GM18526 (cell line): Measurements from ENCODE around the gene ZBTB40.

Experiments
- POLR2A ChIP-seq: IDR thresholded peaks from 3 replicates; pipeline ENCODE4 v1.6.1; 2011; ENCODE audit not compliant: insufficient read length; ENCODE audit errors: extremely low read depth

ZBTB40 gene

DNA sequence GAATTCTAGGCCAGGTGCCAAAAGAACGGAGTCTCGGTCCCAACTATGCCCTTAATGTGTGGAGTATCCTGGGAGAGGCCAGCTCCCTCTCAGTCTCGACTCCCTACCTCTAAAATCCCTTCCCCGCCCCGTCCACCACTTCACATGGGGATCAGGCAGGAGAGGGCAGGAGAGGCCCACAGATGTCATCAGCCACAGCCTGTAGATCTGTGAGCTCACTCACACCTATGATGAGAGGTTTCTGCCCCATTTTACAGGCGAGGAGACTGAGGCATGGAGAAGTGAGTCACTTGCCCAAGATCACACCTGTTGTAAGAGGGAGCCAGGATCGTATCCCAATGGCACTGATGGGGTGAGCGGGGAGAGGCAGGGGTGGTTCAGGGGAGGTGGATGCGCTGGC is 91.2 kb downstream of the ZBTB40 start:
- no peak for TF ChIP-seq POLR2A

DNA sequence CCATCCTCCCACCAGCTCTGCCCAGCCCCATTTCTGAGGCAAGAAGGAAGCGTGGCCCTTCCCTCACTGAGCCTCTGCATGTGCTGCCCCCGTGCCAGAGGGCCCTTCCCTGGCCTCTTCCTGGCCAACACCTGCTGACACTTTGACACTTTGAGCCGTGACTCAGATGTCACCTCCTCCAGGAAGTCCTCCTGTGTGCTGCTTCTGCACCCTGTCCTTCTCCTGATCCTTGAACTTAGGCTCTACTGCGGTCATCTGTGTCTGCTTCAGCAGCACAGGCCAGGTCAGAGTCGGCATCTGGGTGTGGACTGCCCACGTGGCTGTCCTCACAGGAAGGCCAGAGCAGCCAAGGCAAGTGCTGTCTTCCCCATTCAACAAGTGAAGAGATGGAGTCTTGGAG is 92.0 kb downstream of the ZBTB40 start:
- TF ChIP-seq POLR2A: no peak

DNA sequence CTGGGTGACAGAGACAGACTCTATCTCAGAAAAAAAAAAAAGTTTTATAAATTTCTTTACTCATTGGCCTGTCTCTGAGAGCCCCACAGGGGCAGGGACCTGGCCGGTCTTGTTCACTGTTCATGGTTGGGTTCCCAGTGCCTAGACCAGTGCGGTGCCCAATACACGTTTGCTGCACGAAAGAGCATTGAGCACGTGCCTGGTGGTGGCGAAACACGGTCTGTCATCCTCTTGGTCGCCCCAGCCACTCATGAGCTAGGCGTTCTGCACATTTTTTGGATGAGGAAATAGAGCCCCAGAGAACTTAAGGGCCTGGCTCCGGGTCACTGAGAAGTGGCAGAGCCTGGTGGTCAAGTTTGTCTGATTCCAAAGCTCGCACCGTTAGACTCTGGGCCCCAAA is 93.0 kb downstream of the ZBTB40 start:
- no peak for TF ChIP-seq POLR2A

DNA sequence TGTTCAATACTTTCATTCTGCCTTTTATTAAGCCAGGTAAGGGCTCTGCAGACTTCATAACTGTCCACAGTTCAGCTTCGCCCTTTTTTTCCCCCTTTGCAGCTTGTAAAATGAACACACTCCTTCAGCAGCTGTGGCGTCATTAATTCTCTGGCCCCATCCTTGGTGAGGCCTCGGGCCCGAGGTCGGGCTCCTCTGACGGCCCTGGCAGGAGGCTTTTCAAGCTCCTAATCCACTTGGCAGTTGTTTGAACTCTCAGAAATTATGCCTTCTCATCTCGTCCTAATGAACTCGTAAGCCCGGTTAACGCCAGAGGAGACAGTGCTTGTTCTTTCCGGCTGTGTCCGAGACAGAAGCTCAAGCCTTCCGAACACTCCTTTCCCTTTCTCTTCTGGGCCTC is 93.5 kb downstream of the ZBTB40 start:
- no peak for TF ChIP-seq POLR2A

DNA sequence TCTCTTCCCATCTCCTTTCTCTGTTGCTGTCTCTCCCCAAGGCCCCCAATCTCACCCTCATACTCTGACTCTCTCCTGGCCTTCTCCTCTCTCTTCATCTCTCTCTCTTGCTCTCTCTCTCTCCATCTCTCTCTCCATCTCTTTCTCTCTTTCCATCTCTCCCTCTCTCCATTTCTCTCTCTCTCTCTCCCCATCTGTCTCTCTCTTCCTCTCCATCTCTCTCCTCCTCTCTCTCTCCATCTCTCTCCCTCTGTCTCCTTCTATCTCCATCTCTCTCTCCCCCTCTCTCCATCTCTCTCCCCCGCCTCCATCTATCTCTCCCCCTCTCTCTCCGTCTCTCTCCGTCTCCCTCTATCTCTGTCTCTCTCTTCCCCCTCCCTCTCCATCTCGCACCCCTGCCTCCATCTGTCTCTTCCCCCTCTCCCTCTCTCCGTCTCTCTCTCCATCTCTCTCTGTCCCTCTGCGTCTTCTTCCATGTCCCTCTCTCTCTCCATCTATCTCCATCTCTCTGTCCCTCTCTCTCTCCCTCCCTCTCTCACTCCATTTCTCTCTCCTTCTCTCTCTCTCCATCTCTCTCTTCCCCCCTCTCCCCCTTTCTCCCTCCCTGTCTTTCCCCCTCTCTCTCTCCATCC is 95.7 kb downstream of the ZBTB40 start:
- TF ChIP-seq POLR2A: no peak

DNA sequence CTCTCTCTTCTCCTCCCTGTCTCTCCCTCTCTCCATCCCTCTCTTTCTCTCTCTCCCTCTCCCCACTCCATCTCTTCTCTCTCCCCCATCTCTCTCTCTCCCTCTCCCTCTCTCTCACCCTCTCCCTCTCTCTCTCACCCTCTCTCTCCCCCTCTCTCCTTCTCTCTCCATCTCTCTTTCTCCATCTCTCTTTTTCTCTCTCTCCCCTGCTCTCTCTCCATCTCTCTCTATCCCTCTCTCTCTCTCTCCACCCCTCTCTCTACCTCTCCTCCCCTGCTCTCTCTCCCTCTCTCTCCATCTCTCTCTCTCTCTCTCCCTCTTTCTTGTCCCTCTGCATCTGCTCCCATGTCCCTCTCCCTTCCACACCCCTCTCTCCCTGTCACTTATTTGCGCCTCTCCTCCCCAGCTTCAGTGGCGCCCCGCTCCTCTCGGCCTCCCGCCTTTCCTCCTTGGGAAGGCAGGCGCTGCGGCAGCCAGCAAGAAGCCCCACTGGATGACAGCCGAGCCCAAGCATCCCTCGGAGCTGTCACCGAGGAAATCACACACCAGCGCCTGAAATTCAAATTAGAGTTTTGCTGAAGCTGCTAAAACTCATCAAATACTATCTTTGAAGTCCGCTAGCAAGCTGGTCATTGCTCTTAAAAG is 96.3 kb downstream of the ZBTB40 start:
- no peak for TF ChIP-seq POLR2A

DNA sequence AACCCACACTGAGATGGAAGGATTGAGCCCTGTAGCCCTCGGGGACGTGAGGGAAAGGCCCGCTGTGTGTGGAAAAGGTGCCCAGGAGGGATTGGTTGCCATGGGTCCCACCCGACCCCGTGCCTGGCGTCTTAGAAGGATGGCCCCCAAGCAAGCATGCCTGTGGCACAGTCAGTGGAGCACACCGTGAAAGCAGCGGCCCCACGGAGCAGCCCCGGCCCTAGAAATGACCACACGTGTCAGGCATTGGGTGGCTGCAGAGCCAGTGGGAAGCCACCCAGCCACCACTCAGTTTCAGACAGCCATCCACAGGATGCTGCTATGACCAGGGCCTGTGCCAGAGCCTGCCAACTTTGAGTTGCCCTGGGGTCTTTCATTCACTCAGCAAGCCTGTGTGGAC is 98.4 kb downstream of the ZBTB40 start:
- no peak for TF ChIP-seq POLR2A

DNA sequence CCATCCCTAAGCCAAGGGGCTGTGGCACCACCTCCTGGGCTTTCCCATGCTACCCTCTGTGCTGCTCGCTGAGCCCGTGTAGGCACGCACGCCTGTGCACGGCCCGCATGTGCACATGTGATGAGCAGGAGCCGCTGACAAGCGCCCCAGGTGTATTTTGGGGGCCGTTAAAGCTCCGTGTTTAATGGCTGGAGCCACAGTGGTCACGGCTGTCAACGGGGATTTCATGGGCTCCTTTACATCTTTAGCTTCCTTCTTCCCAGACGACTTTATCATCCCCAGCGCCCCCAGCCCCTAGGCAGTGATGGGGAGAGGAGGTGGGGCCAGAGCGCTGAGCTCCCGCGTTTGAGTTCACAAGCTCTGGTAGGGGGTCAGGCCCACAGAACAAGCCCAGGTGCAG is 99.9 kb downstream of the ZBTB40 start:
- no peak for TF ChIP-seq POLR2A

DNA sequence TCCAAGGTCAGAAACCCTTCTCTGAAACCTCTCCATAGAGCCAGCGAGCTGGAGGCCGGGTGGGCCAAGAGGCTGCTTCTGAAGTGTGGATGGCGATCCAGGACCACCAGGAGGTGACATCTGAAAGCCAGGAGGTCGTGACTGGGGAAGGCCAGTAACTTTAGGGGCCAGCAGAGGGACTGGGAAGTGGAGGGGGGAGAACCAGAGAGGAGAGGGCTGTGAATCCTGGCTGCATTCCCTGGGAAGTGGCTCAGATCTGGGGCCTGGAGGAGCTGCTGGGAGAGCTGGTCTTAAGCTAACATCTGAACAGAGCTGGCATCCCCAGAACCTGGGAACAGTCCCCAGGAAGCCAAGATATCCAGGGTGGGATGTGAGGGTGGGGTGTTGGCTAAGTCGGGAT is 100.4 kb downstream of the ZBTB40 start:
- no peak for TF ChIP-seq POLR2A

DNA sequence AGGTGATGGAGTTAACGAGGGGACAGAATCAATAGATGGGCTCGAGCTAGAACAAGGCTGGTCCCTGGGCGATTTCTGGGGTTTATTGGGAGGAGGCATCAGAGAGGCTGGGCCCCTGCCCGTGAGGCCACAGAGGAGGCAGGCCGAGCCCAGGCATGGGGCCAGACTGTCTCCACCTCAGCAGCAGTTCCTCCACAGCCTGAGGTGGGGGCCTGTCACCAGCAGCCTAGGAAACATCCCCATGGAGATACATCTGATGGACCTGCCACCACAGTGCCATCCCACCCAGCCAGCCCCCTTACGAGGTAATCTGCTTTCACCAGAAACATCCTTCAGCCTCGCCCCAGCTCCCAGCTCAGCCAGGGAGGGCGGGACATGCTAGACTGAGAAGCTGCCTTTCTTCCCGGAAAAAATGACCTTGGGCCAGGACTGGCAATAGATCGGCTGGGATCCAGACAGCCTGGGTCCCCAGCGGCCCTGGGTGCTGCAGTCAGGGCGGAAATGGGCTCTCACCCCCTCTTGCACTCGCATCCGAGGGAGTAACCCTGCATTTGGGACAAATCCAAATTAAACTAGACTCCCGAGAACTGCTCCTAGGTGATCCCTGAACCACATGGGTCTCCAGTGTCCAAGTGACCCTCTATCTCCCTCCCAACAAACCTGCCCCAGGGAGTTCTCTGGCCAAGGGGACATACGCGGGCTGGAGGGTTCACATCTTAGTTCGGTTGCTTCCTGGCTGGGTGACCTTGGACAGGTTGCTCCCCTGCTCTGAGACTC is 101.6 kb downstream of the ZBTB40 start:
- no peak for TF ChIP-seq POLR2A

DNA sequence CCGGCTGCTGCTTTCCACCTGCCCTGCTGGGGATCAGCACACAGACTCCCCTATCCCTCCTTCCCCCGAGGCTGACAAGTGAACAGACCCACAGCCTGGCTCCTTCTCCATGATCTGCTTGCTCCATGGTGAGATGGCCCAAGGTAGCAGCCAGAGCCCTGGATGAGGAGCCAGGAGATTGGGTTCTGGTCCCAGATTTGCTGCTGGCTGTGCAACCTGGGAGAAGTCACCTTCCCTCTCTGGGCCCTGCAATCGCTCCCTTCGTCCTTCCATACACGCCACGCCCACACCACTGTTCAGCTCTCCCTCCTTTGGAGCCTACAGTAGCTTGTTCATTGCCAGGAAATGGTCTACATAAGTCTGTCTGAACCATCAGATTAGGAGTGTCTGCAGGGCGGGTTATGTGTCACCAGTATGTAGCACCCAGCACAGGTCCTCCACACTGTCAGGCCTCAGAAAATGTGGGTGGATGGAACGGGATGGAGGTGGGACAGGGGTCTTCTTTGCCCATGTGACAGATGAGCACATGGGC is 102.4 kb downstream of the ZBTB40 start:
- no peak for TF ChIP-seq POLR2A

DNA sequence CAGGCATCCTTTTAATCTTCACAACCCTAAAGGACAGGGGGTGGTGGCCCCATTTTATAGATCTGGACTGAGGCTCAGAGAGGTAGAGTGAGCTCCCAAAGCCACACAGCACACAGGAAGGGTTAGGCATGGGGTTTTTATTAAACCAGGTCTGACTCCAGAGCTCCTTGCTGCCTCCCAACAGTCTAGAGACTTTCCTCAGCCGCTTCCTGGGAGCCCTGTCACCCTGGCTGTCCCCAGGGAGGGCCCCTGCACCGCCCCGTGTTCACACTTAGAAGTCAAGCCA is 103.7 kb downstream of the ZBTB40 start:
- no peak for TF ChIP-seq POLR2A

DNA sequence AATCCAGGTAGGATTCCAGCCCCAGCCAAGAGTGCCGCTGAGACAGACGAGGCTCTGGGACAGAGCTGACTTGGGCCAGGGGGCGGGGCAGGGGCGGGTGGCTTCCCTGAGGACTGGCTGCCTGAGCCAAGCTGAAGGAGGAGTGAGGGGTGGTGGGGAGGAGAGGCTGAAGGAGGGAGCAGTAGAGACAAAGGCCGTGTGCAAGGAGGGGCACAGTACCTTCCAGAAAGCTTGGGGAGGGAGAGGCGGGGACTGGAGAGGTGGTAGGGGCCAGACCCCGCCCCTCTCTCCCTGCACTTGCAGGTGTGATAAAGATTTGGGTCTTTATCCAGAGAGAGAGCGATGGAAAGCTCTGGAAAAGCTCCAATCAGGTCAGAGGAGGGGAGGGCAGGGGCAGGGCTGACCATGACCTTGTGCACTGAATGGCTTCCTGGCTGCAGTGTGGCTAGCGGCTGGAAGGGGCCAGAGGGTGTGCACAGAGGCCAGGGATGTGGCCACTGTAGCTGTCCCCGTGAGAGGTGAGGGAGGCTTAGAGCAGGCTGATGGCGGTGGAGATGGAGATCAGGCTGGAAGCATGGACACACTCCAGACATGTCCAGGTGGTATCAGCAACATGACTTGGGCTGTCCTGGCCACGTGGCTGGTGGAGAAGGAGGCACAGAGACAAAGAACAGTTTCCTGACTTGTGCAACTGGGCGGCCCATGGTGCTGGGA is 104.9 kb downstream of the ZBTB40 start:
- no peak for TF ChIP-seq POLR2A

DNA sequence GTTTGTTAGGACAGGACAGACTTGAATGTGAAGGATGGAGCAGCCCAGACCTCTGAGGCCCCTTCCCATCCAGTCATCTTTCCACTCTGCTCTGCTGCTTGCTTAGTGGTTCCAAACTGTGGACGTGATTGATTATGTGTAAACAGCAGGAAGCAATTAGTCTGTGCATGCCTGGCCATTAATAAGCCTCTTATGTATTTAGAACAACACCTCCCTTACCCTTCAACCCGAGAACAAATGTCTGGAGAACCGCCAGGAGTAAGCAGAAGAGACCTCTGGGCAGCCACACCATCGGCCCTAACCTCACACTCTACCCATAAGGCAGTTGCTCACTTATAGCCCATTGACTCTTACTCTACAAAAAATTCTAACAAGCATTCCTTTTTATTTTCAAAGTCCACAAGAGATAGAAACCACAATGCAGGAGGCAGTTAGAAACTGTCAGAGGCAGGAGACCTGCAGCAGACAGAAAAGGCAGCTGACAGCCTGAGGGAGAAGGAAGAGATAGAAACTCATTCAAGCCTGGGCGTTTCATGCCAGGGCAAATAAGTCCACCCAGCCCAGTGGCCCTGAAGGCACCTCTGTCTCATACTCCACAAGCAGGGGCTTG is 105.8 kb downstream of the ZBTB40 start:
- TF ChIP-seq POLR2A: no peak

DNA sequence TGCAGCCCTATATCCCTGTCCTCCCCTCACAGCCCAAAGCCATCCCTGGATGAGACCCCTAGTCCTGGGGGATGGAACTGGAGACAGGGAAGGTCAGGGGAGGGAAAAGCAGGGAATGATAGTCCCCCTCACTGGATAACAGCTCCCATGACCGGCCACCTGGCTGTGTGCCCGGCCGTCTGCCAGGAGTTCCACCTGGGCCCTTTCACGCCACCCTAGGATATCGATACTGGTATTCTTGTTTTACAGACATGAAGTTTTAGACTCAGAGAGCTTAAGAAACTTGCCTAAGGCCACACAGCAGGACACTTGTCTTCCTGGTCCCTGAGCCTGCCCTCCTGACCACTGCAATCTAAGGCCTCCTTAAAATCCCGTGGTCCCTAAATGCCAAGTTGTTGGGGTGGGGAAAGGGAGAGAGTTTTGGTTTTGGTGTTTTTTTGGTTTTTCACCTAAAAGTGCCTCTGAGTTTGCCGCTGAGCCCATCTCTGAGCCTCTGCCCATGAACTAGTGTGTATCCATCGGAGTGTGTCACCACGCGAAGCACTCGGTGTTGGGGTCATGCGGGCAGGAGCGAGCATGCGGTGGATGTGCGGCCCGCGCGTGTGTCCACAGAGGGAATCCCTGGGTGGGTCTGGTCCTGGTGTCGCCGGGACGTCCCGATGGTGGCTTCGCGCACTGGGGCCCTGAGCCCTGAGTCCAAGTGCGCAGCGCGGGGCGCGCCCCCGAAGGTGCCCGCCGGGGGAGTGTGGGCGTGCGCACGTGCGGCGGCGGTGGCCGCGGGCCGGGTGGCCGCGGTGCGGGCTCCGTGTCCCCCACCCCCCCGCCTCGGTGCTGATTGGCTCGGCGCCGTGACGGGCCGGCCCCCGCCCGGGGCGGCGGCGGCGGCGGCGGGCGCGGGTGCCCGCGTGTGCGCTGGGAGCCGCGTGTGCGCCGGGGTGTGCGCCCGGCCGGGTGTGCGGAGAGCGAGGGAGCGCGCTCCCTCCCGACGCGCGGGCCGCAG is 111.2 kb downstream of the ZBTB40 start, which contains the start of gene EPHA8:
Gene EPHA8, plus strand, starts transcription at position 906 of the 1,000 bp plus-strand sequence. CDS start 147 bp downstream, outside the sequence.
- TF ChIP-seq POLR2A: no peak
